A673 (cell line): Measurements from ENCODE around the gene FYCO1.

Experiments
- CTCF ChIP-seq: fragments of 300-800, 200-600 bp; sonication (generic); conservative IDR thresholded peaks from 2 replicates; pipeline ENCODE4 v1.5.1; 2017; ENCODE audit warnings: low read depth, mild to moderate bottlenecking, antibody characterized with exemption, low read length, moderate library complexity, mixed read lengths
- EZH2 ChIP-seq: fragments of 200-600 bp; sonication (generic); IDR thresholded peaks from 2 replicates; pipeline ENCODE4 v1.6.1; 2017; ENCODE audit warnings: borderline replicate concordance, low read depth, mild to moderate bottlenecking, mixed read lengths, antibody characterized with exemption, low read length; ENCODE audit not compliant: poor library complexity, severe bottlenecking

GRCh38 chr3:45978006-45978761 lies 17.4 kb downstream of the FYCO1 start:
- no peak for TF ChIP-seq CTCF
- TF ChIP-seq EZH2: no peak
